Thyroid gland (tissue), 4 donors: ENCODE data around the gene SLC47A2.

Source experiments
- POLR2A ChIP-seq, 2 donors: fragments of 450-650 bp; IDR thresholded peaks; one replicate each; pipeline ENCODE4 v1.6.1; 2017; ENCODE audit warnings: antibody characterized with exemption in 2 of 2, mild to moderate bottlenecking in 2 of 2, moderate library complexity in 1 of 2
- TF ChIP-seq, protein P1 (sequence below), 6 experiments: fragments of 200-600 bp in 3 of 6; fragments of 450-650 bp in 3 of 6; sonication (generic) in 3 of 6; IDR thresholded peaks; one replicate each; pipeline ENCODE4 v1.5.1; 2016 to 2019; ENCODE audit warnings: antibody characterized with exemption in 6 of 6, mild to moderate bottlenecking in 2 of 6, inconsistent platforms in 1 of 6, moderate library complexity in 1 of 6

DNA sequence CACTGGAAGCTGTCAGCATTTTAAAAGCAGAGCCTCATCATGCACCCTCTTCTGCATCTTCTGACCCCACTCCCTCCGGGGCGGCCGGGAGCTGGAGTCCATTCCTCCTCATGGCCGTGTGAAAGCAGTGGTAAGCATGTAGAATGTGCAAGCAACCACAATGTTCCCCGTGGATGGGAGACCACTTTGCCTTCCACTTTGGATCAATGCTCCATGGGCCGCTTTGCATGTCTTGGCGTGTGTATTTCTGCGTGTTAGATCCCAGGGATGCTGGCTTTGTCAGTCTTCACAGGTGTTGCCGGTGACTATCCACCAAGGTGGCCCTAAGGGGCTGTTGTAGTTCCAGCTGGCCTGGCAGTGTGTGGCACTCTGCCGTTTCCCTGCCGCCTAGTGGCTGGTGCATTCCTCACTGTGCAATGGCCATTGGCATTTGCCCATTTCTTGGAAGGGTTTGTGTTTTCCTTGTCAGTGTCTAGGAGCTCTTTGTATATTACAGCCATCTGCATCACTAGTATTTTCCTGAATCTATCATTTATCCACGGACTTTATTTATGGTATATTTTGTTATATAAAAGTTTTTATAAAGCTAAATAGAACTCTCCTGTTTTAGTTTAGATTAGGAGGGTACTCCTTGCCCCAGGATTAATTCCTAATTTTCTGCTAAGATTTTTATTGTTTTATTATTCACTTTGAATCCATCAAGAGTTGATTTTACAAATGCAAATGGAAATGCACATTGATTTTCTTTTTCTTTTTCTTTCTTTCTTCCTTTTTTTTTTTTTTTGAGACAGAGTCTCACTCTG lies 37.5 kb upstream of the SLC47A2 start:
- TF ChIP-seq, protein P1, sequence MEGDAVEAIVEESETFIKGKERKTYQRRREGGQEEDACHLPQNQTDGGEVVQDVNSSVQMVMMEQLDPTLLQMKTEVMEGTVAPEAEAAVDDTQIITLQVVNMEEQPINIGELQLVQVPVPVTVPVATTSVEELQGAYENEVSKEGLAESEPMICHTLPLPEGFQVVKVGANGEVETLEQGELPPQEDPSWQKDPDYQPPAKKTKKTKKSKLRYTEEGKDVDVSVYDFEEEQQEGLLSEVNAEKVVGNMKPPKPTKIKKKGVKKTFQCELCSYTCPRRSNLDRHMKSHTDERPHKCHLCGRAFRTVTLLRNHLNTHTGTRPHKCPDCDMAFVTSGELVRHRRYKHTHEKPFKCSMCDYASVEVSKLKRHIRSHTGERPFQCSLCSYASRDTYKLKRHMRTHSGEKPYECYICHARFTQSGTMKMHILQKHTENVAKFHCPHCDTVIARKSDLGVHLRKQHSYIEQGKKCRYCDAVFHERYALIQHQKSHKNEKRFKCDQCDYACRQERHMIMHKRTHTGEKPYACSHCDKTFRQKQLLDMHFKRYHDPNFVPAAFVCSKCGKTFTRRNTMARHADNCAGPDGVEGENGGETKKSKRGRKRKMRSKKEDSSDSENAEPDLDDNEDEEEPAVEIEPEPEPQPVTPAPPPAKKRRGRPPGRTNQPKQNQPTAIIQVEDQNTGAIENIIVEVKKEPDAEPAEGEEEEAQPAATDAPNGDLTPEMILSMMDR (IDR thresholded peaks at IDR 0.05) = peak in 5 of 6 experiments; percentile 26 to 77 (median 67)
- no peak for TF ChIP-seq POLR2A (IDR thresholded peaks at IDR 0.05)
